Breast epithelium (tissue), 4 donors: Measurements from ENCODE around the gene THSD8. TPM values are rescaled to one million over a fixed set of nuclear protein-coding genes. Genes with fewer than 3 reads are reported as not detected.
A peak's percentile ranks its signal among the peaks of the same experiment; 100 is the strongest.
"Not testable (repeated sequence)": the region's sequence is repeated elsewhere in the genome, so short reads cannot be mapped to it uniquely, and the experiment has no call there.

Experiments
- DNase-seq, 2 donors: peaks; one replicate each; pipeline ENCODE4 v3.0.0-alpha.2; 2019; ENCODE audit warnings: low spot score in 2 of 2
- H3K27ac ChIP-seq, 2 donors: fragments of 200-600 bp; sonication (generic) in 1 of 2; one replicate each; pipeline ENCODE4 v1.5.1; 2016 to 2019; ENCODE audit warnings: mild to moderate bottlenecking in 1 of 2
- H3K27me3 ChIP-seq, 2 donors: fragments of 200-600 bp; sonication (generic) in 1 of 2; one replicate each; pipeline versions ENCODE4 v1.5.1 to v1.6.0; 2017 to 2019; ENCODE audit warnings: control low read depth in 1 of 2, mild to moderate bottlenecking in 1 of 2
- H3K36me3 ChIP-seq: fragments of 200-600 bp; one replicate; pipeline ENCODE4 v1.5.1; 2019
- H3K4me1 ChIP-seq, 2 donors: fragments of 200-600 bp; sonication (generic); one replicate each; pipeline ENCODE4 v1.5.1; 2016 to 2019; ENCODE audit warnings: control low read depth in 1 of 2
- H3K4me3 ChIP-seq, 3 donors: fragments of 200-600 bp; sonication (generic); 1 replicate in 2 of 3; 2 replicates in 1 of 3; pipeline ENCODE4 v1.5.1; 2016 to 2019; ENCODE audit warnings: mild to moderate bottlenecking in 3 of 3, moderate library complexity in 2 of 3
- H3K9me3 ChIP-seq, 2 donors: fragments of 200-600 bp; sonication (generic) in 1 of 2; one replicate each; pipeline ENCODE4 v1.5.1; 2016 to 2019; ENCODE audit warnings: control low read depth in 1 of 2
- POLR2A ChIP-seq: fragments of 450-650 bp; IDR thresholded peaks from one replicate; pipeline ENCODE4 v1.6.1; 2016; ENCODE audit warnings: antibody characterized with exemption, mild to moderate bottlenecking, moderate library complexity
- POLR2AphosphoS5 ChIP-seq, 3 donors: sonication (generic); formaldehyde crosslinking; IDR thresholded peaks; one replicate each; pipeline ENCODE4 v1.6.1; 2017; ENCODE audit warnings: antibody characterized with exemption in 3 of 3
- intact Hi-C: fragments of 100-400 bp; cut with DNase I; formaldehyde crosslinking; loops from one replicate; pipeline ENCODE4 v1.15.1; 2023; ENCODE audit warnings: low total_unique reads
- total RNA-seq, 3 donors: library from RNA; depleted of rRNA; stranded (reverse); fragments of >200 nt; gene quantifications; one replicate each; pipeline ENCODE4 v1.1.0, GENCODE V29; 2016
- TF ChIP-seq, protein P1 (sequence below), 3 donors: fragments of 450-650 bp; IDR thresholded peaks; one replicate each; pipeline ENCODE4 v1.5.1; 2016 to 2017; ENCODE audit warnings: antibody characterized with exemption in 3 of 3, mild to moderate bottlenecking in 3 of 3, moderate library complexity in 3 of 3

The THSD8 gene
- total RNA-seq, 3 donors from 2014 or later = not detected

DNA sequence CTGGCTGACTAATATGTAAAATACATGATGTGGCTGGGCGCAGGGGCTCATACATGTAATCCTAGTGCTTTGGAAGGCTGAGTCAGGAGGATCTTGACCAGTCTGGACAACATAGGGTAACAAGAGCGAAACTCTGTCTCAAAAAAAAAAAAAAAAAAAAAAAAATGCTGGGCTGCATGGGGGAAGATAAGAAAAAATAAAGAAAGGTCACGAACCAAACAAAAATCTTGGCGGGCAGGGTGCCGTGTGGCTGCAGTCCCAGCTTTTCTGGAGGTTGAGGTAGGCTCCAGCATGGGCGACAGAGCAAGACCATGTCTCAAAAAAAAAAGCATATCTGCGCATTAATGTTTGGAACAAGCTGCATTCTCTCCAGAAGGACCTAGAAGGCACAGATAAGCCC, 13.2 kb downstream of the THSD8 start:
- H3K4me1 ChIP-seq = no peaks in the 10 kb centered on the region
- H3K27ac ChIP-seq = no peak overlapping the region
- TF ChIP-seq, protein P1, sequence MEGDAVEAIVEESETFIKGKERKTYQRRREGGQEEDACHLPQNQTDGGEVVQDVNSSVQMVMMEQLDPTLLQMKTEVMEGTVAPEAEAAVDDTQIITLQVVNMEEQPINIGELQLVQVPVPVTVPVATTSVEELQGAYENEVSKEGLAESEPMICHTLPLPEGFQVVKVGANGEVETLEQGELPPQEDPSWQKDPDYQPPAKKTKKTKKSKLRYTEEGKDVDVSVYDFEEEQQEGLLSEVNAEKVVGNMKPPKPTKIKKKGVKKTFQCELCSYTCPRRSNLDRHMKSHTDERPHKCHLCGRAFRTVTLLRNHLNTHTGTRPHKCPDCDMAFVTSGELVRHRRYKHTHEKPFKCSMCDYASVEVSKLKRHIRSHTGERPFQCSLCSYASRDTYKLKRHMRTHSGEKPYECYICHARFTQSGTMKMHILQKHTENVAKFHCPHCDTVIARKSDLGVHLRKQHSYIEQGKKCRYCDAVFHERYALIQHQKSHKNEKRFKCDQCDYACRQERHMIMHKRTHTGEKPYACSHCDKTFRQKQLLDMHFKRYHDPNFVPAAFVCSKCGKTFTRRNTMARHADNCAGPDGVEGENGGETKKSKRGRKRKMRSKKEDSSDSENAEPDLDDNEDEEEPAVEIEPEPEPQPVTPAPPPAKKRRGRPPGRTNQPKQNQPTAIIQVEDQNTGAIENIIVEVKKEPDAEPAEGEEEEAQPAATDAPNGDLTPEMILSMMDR (IDR thresholded peaks at IDR 0.05) = no peak
- TF ChIP-seq POLR2A (no peak), POLR2AphosphoS5 (IDR thresholded peaks at IDR 0.05) (no peak)
- no peaks in the 10 kb centered on the region for H3K36me3 ChIP-seq
- no peak overlapping the region for H3K4me3 ChIP-seq
- DNase-seq = no peak
- intact Hi-C loops = no loop called here
- H3K9me3 ChIP-seq = no peaks in the 10 kb centered on the region
- H3K27me3 ChIP-seq = no peaks in the 10 kb centered on the region

DNA sequence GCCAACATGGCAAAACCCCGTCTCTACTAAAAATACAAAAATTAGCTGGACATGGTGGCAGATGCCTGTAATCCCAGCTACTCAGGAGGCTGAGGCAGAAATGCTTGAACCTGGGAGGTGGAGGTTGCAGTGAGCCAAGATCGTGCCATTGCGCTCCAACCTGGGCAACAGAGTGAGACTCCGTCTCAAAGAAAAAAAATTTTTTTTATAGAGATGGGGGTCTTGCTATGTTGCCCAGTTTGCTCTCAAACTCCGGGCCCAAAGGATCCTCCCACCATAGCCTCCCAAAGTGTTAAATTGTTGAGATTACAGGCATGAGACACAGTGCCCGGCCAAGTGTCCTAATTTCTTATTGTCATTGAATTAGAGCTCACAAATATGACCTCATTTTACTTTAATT, 15.3 kb downstream of the THSD8 start:
- H3K27ac ChIP-seq, intact Hi-C loops, H3K36me3 ChIP-seq, H3K9me3 ChIP-seq, H3K4me1 ChIP-seq, H3K27me3 ChIP-seq, DNase-seq, H3K4me3 ChIP-seq: not testable (repeated sequence)

DNA sequence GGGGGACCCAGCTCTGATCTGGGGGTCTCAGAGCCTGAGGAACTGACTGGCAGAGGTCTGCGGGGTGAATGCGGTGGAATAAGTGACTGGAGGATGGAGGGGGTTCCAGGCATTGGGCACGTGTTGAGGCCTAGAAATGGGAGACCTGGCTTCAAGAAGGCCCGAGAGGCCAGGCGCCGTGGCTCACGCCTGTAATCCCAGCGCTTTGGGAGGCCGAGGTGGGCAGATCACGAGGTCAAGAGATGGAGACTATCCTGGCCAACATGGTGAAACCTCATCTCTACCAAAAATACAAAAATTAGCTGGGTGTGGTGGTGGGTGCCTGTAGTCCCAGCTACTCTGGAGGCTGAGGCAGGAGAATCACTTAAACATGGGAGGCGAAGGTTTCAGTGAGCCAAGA, 15.9 kb downstream of the THSD8 start:
- H3K36me3 ChIP-seq, H3K4me3 ChIP-seq, intact Hi-C loops, H3K4me1 ChIP-seq, H3K27me3 ChIP-seq, H3K9me3 ChIP-seq, DNase-seq, H3K27ac ChIP-seq: not testable (repeated sequence)

DNA sequence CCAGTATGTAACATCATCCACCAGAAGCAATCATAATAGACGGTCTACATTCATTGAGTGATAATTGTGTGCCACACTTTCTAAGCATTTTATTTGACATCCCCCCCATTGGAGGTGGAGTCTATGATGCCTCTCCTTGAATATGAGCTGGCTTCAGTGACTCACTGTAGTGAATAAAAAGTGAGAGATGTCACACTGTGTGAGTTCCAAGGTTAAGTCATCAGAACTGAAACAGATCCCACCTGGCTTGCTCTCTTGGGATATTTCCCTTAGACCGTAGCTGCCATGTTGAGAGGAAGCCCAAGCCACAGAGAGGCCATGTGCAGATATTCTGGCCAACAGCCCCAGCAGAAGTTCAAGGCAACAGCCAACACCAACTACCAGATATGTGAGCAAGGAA, 19.9 kb downstream of the THSD8 start:
- H3K4me3 ChIP-seq = no peak overlapping the region
- no peak for DNase-seq
- no peaks in the 10 kb centered on the region for H3K4me1 ChIP-seq
- H3K27ac ChIP-seq = no peak overlapping the region
- peaks cover 5 to 32% of the 10 kb centered on the region in 2 donors for H3K27me3 ChIP-seq
- intact Hi-C loops = no loop called here
- H3K36me3 ChIP-seq = no peaks in the 10 kb centered on the region
- TF ChIP-seq, protein P1 (IDR thresholded peaks at IDR 0.05) = no peak
- TF ChIP-seq POLR2AphosphoS5 (IDR thresholded peaks at IDR 0.05) (no peak), POLR2A (no peak)
- no peaks in the 10 kb centered on the region for H3K9me3 ChIP-seq

DNA sequence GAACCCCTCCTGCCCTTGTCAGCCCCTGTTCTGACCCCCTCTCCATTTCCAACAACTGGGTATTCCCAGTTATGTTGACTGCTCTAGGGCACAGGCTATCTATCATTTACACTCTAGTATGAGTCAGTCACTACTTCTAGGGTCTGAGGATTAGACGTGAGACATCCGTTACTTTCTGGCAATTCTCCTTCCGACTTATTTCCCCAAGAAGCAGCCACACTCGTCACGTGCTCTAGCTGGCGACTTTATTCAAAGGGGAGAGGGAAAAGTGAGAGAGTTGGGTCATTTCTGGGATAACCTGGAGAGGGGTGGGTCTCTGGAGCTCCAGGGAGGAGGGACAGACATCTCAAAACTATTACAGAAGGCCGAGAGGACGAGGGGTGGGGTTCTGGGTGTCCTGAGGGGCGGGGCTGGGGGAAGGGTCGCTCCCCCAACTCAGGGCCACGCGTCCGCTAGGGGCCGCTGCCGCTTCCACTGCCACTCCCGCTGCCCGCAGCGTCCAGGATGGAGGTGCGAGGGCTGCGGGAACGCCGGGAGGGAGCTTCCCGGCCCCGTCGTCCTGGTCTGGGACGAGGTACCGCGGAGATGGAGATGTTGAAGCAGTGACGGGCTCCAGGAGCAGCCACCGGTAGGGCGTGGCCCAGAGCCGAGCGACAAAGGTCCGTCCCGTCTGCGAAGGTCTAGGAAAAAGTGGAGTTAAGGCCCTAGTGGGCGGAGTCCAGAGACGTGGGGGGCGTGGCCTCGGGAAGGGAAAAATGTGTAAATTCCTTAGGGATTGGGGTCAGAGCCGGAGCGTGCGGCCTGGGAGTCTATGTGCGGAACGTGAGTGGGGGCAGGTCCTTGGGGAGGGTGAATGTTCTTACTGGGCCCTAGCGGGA, 23.6 kb downstream of the THSD8 start:
- no peaks in the 10 kb centered on the region for H3K4me1 ChIP-seq
- H3K36me3 ChIP-seq = no peaks in the 10 kb centered on the region
- no peaks in the 10 kb centered on the region for H3K9me3 ChIP-seq
- TF ChIP-seq POLR2A (no peak), POLR2AphosphoS5 (IDR thresholded peaks at IDR 0.05) (no peak)
- TF ChIP-seq, protein P1 (IDR thresholded peaks at IDR 0.05) = no peak
- intact Hi-C loops = no loop called here
- H3K27ac ChIP-seq = no peak overlapping the region
- no peak for DNase-seq
- peak overlapping the region in 1 of 3 donors; percentile 35 for H3K4me3 ChIP-seq
- peaks cover 5 to 52% of the 10 kb centered on the region in 2 donors for H3K27me3 ChIP-seq

DNA sequence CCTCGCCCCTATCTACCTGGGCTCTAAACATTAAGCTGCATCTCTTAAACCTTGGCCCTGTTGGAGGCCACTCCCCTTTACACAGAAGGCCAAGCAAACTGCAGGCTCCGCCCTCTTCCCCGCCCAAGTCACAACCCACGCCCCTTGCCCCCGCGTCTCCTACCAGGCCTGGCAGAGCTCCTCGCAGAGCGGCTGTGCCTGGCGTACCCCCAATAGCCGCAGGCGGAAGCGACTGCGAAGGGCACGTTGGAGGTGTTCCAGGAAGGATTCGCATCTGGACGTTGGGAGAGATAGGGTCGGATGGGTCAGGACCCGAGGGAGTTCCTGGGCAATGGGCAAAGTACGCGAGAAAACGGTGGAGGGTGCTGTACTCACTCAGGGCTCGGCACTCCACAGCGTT, 26.6 kb downstream of the THSD8 start:
- intact Hi-C loops = no loop called here
- Histone ChIP-seq H3K27ac (no peak overlapping the region), H3K27me3 (peaks cover 5 to 80% of the 10 kb centered on the region in 2 donors), H3K4me3 (no peak overlapping the region), H3K36me3 (no peaks in the 10 kb centered on the region), H3K4me1 (peaks cover under 1 to 3% of the 10 kb centered on the region in 2 donors), H3K9me3 (no peaks in the 10 kb centered on the region)
- DNase-seq = no peak
- TF ChIP-seq, protein P1 (IDR thresholded peaks at IDR 0.05) = no peak
- no peak for TF ChIP-seq POLR2AphosphoS5 (IDR thresholded peaks at IDR 0.05)
- TF ChIP-seq POLR2A = no peak
